ENCODE results near the gene MCTP1. TPM values are rescaled to one million over a fixed set of nuclear protein-coding genes. Genes with fewer than 3 reads are reported as not detected.

MCTP1 gene
- total RNA-seq, 8 experiments from 2014 or later, result 1.3 to 8.3 (median 5.7) TPM

GRCh38 chr5:94910721-94911120 is 374.2 kb downstream of the MCTP1 start:
- no peak for ATAC-seq (replicated peaks in 6 of 8)
- Histone ChIP-seq H3K4me3 (no peak overlapping the region), H3K4me1 (replicated peaks in 1 of 2) (no peaks in the 10 kb centered on the region), H3K27ac (no peak overlapping the region)
- in situ Hi-C loops (cut with MboI; ENCODE audit: low pct_unique_long_range_greater_than_20kb in 2 of 9, low sequenced_read_pairs in 9 of 9, unreplicated experiment in 9 of 9), result no loop called here

GRCh38 chr5:94908889-94909480 is 375.9 kb downstream of the MCTP1 start:
- no peak overlapping the region for H3K27ac ChIP-seq
- in situ Hi-C loops (cut with MboI; ENCODE audit: low pct_unique_long_range_greater_than_20kb in 2 of 9, low sequenced_read_pairs in 9 of 9, unreplicated experiment in 9 of 9), result no loop called here
- no peak overlapping the region for H3K4me3 ChIP-seq
- WGBS, 10 experiments, result 0 to 31% (median 10%) methylated on average over 1 to 2 of the region's 2 CpGs
- H3K4me1 ChIP-seq (replicated peaks in 1 of 2), result peaks cover 0 to under 1% of the 10 kb centered on the region in 2 donors
- peak in 4 of 8 experiments; percentile 49 to 80 (median 76) for ATAC-seq (replicated peaks in 6 of 8)

- Histone ChIP-seq H3K27ac (no peak overlapping the region), H3K4me3 (no peak overlapping the region), H3K4me1 (replicated peaks in 1 of 2) (peaks cover 0 to 5% of the 10 kb centered on the region in 2 donors)
- no peak for ATAC-seq (replicated peaks in 6 of 8)
- in situ Hi-C loops (cut with MboI; ENCODE audit: low pct_unique_long_range_greater_than_20kb in 2 of 9, low sequenced_read_pairs in 9 of 9, unreplicated experiment in 9 of 9), result no loop called here
Observed at GRCh38 chr5:94906750-94907149, 378.1 kb downstream of the MCTP1 start.

GRCh38 chr5:94903726-94904125 is 381.2 kb downstream of the MCTP1 start:
- WGBS, 10 experiments, result 0 to 100% (median 47%) methylated on average over 1 to 3 of the region's 3 CpGs
- ATAC-seq (replicated peaks in 6 of 8), result peak in 3 of 8 experiments; percentile 30 to 47 (median 47)
- in situ Hi-C loops (cut with MboI; ENCODE audit: low pct_unique_long_range_greater_than_20kb in 2 of 9, low sequenced_read_pairs in 9 of 9, unreplicated experiment in 9 of 9), result no loop called here
- Histone ChIP-seq H3K4me3 (no peak overlapping the region), H3K27ac (no peak overlapping the region), H3K4me1 (replicated peaks in 1 of 2) (peaks cover 0 to 5% of the 10 kb centered on the region in 2 donors)

- peak in 2 of 8 experiments; percentile 87 to 94 for ATAC-seq (replicated peaks in 6 of 8)
- WGBS, 10 experiments, result 0 to 93% (median 77%) methylated on average over 1 to 5 of the region's 5 CpGs
- H3K4me3 ChIP-seq, result no peak overlapping the region
- in situ Hi-C loops (cut with MboI; ENCODE audit: low pct_unique_long_range_greater_than_20kb in 2 of 9, low sequenced_read_pairs in 9 of 9, unreplicated experiment in 9 of 9), result no loop called here
- H3K4me1 ChIP-seq (replicated peaks in 1 of 2), result peaks cover 0 to 5% of the 10 kb centered on the region in 2 donors
- H3K27ac ChIP-seq, result no peak overlapping the region
Observed at GRCh38 chr5:94901191-94901979, 383.5 kb downstream of the MCTP1 start.

- WGBS, 10 experiments, result 33 to 100% (median 87%) methylated on average over 1 to 3 of the region's 3 CpGs; no CpG with 5 or more reads in 2 of the 10 experiments
- ATAC-seq (replicated peaks in 6 of 8), result no peak
- in situ Hi-C loops (cut with MboI; ENCODE audit: low pct_unique_long_range_greater_than_20kb in 2 of 9, low sequenced_read_pairs in 9 of 9, unreplicated experiment in 9 of 9), result no loop called here
- H3K27ac ChIP-seq, result no peak overlapping the region
- H3K4me3 ChIP-seq, result no peak overlapping the region
- peaks cover 0 to 5% of the 10 kb centered on the region in 2 donors for H3K4me1 ChIP-seq (replicated peaks in 1 of 2)
Observed at GRCh38 chr5:94900006-94900505, 384.8 kb downstream of the MCTP1 start.

GRCh38 chr5:94893412-94894135 is 391.3 kb downstream of the MCTP1 start:
- WGBS, 10 experiments, result 0 to 43% (median 27%) methylated on average over 2 to 5 of the region's 5 CpGs
- in situ Hi-C loops (cut with MboI; ENCODE audit: low pct_unique_long_range_greater_than_20kb in 2 of 9, low sequenced_read_pairs in 9 of 9, unreplicated experiment in 9 of 9), result loop anchor here in 1 of 9 experiments (25.0 kb wide), 1 partner anchor 1306 kb away; the partner anchor contains the start of genes NR2F1 and NR2F1-AS1
- H3K27ac ChIP-seq, result no peak overlapping the region
- peaks cover 9 to 25% of the 10 kb centered on the region in 2 donors for H3K4me1 ChIP-seq (replicated peaks in 1 of 2)
- H3K4me3 ChIP-seq, result no peak overlapping the region
- peak; percentile 25 to 93 (median 85) for ATAC-seq (replicated peaks in 6 of 8)

GRCh38 chr5:94891972-94892371 is 392.9 kb downstream of the MCTP1 start:
- Histone ChIP-seq H3K4me1 (replicated peaks in 1 of 2) (peaks cover 9 to 30% of the 10 kb centered on the region in 2 donors), H3K4me3 (no peak overlapping the region), H3K27ac (no peak overlapping the region)
- ATAC-seq (replicated peaks in 6 of 8), result peak in 5 of 8 experiments; percentile 15 to 68 (median 65)
- 43 to 80% (median 63%) methylated on average over 1 to 9 of the region's 9 CpGs; no CpG with 5 or more reads in 3 of the 10 experiments for WGBS, 10 experiments
- in situ Hi-C loops (cut with MboI; ENCODE audit: low pct_unique_long_range_greater_than_20kb in 2 of 9, low sequenced_read_pairs in 9 of 9, unreplicated experiment in 9 of 9), result loop anchor here in 1 of 9 experiments (25.0 kb wide), 1 partner anchor 1305 kb away; the partner anchor contains the start of genes NR2F1 and NR2F1-AS1

GRCh38 chr5:94891565-94891964 is 393.3 kb downstream of the MCTP1 start:
- peaks cover 9 to 34% of the 10 kb centered on the region in 2 donors for H3K4me1 ChIP-seq (replicated peaks in 1 of 2)
- ATAC-seq (replicated peaks in 6 of 8), result no peak
- no peak overlapping the region for H3K4me3 ChIP-seq
- in situ Hi-C loops (cut with MboI; ENCODE audit: low pct_unique_long_range_greater_than_20kb in 2 of 9, low sequenced_read_pairs in 9 of 9, unreplicated experiment in 9 of 9), result loop anchor here in 1 of 9 experiments (25.0 kb wide), 1 partner anchor 1304 kb away; the partner anchor contains the start of genes NR2F1 and NR2F1-AS1
- 45 to 89% (median 82%) methylated on average over 1 to 5 of the region's 5 CpGs for WGBS, 10 experiments
- no peak overlapping the region for H3K27ac ChIP-seq

GRCh38 chr5:94890907-94891306 is 394.0 kb downstream of the MCTP1 start:
- in situ Hi-C loops (cut with MboI; ENCODE audit: low pct_unique_long_range_greater_than_20kb in 2 of 9, low sequenced_read_pairs in 9 of 9, unreplicated experiment in 9 of 9), result loop anchor here in 1 of 9 experiments (25.0 kb wide), 1 partner anchor 1304 kb away; the partner anchor contains the start of genes NR2F1 and NR2F1-AS1
- H3K27ac ChIP-seq, result no peak overlapping the region
- 34 to 100% (median 84%) methylated on average over 1 to 4 of the region's 4 CpGs for WGBS, 10 experiments
- ATAC-seq (replicated peaks in 6 of 8), result no peak
- peaks cover 11 to 40% of the 10 kb centered on the region in 2 donors for H3K4me1 ChIP-seq (replicated peaks in 1 of 2)
- H3K4me3 ChIP-seq, result no peak overlapping the region

- in situ Hi-C loops (cut with MboI; ENCODE audit: low pct_unique_long_range_greater_than_20kb in 2 of 9, low sequenced_read_pairs in 9 of 9, unreplicated experiment in 9 of 9), result loop anchor here in 1 of 9 experiments (25.0 kb wide), 1 partner anchor 1301 kb away; the partner anchor contains the start of genes NR2F1 and NR2F1-AS1
- 61 to 87% (median 73%) methylated on average over 1 to 3 of the region's 3 CpGs; no CpG with 5 or more reads in 6 of the 10 experiments for WGBS, 10 experiments
- Histone ChIP-seq H3K4me1 (replicated peaks in 1 of 2) (peaks cover 30 to 60% of the 10 kb centered on the region in 2 donors), H3K27ac (no peak overlapping the region), H3K4me3 (no peak overlapping the region)
- ATAC-seq (replicated peaks in 6 of 8), result no peak
Observed at GRCh38 chr5:94888674-94889073, 396.2 kb downstream of the MCTP1 start.

- 62 to 94% (median 82%) methylated on average over 1 to 2 of the region's 2 CpGs; no CpG with 5 or more reads in 4 of the 10 experiments for WGBS, 10 experiments
- no peak for ATAC-seq (replicated peaks in 6 of 8)
- in situ Hi-C loops (cut with MboI; ENCODE audit: low pct_unique_long_range_greater_than_20kb in 2 of 9, low sequenced_read_pairs in 9 of 9, unreplicated experiment in 9 of 9), result loop anchor here in 1 of 9 experiments (25.0 kb wide), 1 partner anchor 1299 kb away; the partner anchor contains the start of genes NR2F1 and NR2F1-AS1
- H3K4me3 ChIP-seq, result no peak overlapping the region
- H3K4me1 ChIP-seq (replicated peaks in 1 of 2), result peaks cover 26 to 47% of the 10 kb centered on the region in 2 donors
- no peak overlapping the region for H3K27ac ChIP-seq
Observed at GRCh38 chr5:94885931-94886330, 399.0 kb downstream of the MCTP1 start.
